HG03135 (cell line): Measurements from ENCODE around the gene DSC2.
"Not testable (repeated sequence)": the region's sequence is repeated elsewhere in the genome, so short reads cannot be mapped to it uniquely, and the experiment has no call there.

Experiments used
- ATAC-seq: cut with Tn5 transposase; IDR thresholded peaks from one replicate; pipeline ENCODE4 v1.9.1; 2021; ENCODE audit warnings: mild to moderate bottlenecking, moderate library complexity; ENCODE audit not compliant: unreplicated experiment

DSC2 gene

DNA sequence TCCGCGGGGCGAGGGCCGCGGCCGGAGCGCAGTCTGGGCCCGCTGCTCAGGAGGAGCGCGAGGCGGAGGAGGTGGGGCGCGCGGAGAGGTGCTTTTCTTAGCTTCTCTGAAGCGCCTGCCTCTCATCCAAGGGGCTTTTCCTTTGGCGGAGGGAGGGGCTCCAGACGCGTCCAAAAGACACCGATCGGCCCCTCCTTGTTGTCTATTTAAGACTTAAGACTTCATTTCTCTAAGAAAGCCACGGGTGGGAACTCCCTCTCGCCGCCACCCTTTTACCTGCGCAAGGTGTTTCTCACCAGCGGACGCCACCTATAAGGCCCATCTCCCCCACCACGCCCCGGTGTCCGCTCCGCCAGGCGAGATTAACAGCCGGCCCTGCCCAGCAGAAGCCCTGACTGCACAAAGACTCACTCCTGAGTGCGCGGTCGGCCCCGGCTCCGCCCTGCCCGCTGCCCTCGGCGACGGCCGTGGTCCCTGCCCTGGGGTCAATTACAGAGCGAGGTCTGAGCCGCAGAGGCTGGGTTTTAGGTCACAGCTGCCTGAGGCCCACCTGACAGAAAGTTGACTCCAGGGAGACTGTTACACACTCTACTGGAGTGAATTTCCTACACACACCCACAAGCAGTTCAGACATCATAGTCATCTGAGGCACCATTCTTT lies at the start of gene DSC2:
DSC2 (minus strand) TSS at position 397 of the 660 bp plus-strand sequence. CDS start 450 bp downstream, outside the sequence.
- no peak for ATAC-seq

DNA sequence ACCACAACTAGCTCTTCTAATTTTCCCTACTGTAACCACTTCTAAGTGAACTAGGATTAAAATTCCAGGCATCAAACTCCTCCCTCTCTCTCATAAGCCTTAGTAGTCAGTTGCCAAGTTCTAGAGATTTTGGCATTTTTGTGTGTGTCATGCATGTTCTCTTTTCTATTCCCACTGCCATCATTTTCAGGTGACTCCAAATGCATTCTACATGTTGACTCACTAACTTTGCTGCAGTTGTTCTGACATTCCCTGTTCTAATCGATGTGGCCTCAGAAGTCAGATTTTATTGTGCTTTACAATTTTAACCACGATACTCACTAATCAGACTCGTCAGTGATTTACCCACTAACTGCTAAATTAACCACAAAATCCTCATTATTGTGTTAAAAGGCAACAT lies 47.1 kb upstream of the DSC2 start:
- no peak for ATAC-seq

DNA sequence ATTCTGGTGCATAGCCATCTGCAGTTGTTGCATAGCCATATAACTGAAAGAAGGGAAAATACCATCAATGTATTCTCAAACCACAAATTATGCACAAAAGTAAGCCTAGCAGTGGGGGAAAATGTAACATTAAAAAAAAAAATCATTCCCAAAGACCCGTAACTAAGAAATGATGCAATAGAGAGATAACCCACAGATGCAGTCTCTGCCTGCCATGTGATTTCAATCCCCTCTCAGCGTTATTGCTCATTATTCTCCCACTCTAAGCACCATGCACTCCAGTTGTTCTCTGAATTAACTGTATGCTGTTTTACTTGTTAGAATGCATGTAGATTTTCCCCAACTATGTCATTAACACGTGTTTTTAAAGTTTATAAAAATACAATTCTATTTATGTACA lies 46.4 kb upstream of the DSC2 start:
- ATAC-seq = no peak

GRCh38 chr18:31146809-31147208 lies 44.6 kb upstream of the DSC2 start:
- no peak for ATAC-seq

GRCh38 chr18:31143025-31143424 lies 40.8 kb upstream of the DSC2 start:
- no peak for ATAC-seq

GRCh38 chr18:31138709-31139108 lies 36.5 kb upstream of the DSC2 start:
- ATAC-seq = no peak

GRCh38 chr18:31134988-31135529 lies 32.8 kb upstream of the DSC2 start:
- no peak for ATAC-seq

DNA sequence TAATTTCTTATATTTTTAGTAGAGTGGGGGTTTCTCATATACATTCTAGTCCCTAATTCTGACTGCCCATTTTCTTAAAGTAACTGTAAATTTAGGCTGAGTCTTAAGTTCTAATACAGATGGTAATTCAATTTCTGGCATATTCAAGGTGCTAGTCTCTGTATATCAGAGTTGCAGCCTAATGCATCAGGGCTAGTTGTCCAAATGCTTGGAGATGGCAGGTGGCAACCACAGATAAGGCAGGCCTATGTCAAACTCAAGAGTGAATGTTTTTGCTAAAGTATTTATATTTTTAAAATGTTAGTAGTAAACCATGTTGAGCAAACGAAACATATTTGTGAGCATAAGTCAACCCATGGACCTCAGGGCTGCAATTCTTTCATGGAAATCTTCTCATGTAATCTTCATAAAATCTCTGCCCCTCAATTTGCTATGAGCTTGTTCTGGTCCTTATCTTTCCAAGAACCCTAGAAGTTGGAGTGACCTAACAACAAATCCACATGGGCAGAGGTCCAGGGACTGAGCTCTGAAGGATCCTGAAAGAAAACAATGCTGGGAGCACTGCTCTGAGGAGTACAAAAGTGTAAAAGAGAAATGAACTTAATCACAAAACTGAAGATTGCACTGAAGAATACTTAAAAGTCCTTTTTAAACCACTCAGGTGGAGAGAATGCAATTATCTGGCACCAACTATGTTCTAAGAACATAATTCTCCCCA lies 27.3 kb upstream of the DSC2 start:
- no peak for ATAC-seq

DNA sequence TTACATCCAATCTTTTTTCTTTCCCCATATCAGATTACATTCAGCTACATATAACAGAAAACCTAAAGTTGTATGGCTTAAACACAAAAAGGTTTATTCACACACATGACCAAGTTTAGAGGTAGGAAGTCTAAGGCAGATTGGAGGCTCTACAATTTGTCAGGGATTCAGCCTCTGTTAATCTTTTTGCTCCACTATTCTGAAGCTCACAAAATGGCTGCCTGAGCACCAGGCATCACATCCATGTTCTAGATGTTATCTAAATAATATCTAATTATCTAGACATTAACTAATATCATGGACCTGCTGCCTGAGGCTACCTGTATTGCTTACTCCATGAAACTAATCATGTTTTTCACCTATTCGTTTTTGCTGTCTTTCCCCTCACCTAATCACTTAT lies 23.7 kb upstream of the DSC2 start:
- ATAC-seq = no peak

GRCh38 chr18:31123125-31123524 lies 20.9 kb upstream of the DSC2 start:
- ATAC-seq = not testable (repeated sequence)

DNA sequence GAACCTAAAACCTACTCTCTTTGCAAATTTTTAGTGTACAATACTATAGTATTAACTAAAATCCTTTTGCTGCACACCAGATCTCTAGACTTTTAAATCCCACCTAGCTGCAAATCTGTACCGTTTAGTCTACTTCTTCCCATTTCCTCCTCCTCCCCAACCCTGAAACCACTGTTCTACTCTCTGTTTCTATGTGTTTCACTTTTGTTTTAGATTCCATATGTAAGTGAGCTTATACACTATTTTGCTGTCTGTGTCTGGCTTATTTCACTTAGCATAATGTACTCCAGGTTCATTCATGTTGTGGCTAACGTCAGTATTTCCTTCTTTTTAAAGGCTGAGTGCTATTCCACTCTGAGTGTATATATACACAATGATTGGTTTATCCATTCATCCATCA lies 18.4 kb upstream of the DSC2 start:
- ATAC-seq = no peak

- no peak for ATAC-seq
These were observed 14.8 kb upstream of the DSC2 start for GRCh38 chr18:31116853-31117595.

- ATAC-seq = no peak
These were observed 10.6 kb upstream of the DSC2 start for GRCh38 chr18:31112804-31113203.

- no peak for ATAC-seq
These were observed 3.5 kb upstream of the DSC2 start for GRCh38 chr18:31105733-31106132.

- no peak for ATAC-seq
These were observed 2.2 kb upstream of the DSC2 start for GRCh38 chr18:31104444-31104843.

DNA sequence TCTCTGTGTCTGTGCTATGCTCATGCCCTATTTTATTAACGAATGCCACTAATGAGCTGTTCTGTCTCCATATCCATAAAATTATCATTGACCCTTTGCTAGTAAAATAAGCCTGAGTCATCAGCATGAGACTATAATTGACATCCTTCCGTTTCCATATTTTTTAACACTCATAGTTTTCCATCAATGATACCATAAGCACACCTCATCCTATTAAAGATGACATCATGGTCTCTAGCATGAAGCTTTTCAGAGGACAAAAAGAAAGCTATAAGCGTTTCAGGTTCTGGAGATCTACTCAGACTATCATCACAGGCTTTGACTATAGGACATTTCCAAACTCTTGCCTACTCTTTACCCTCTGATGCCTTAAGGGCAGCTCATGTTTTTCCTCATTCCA lies 1.2 kb upstream of the DSC2 start:
- no peak for ATAC-seq

DNA sequence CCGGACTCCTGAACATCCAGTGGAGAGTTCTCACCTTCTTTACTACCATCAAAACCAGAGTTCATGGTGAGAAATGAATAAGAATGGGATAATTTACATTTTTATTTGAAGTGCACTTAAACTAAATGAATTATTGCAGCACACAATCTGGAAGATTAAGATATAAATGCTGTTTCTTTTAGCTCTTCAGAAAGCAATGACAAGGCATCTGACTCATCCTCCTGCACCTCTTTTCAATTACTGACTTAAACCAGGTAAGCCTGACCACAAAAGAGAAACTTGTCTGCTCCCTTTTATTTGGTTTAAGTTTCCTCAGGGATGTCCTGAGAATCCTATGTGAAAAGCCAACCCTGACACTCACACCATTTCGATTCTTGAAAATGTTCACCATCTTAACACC lies 720 bp upstream of the DSC2 start:
- ATAC-seq = no peak

DNA sequence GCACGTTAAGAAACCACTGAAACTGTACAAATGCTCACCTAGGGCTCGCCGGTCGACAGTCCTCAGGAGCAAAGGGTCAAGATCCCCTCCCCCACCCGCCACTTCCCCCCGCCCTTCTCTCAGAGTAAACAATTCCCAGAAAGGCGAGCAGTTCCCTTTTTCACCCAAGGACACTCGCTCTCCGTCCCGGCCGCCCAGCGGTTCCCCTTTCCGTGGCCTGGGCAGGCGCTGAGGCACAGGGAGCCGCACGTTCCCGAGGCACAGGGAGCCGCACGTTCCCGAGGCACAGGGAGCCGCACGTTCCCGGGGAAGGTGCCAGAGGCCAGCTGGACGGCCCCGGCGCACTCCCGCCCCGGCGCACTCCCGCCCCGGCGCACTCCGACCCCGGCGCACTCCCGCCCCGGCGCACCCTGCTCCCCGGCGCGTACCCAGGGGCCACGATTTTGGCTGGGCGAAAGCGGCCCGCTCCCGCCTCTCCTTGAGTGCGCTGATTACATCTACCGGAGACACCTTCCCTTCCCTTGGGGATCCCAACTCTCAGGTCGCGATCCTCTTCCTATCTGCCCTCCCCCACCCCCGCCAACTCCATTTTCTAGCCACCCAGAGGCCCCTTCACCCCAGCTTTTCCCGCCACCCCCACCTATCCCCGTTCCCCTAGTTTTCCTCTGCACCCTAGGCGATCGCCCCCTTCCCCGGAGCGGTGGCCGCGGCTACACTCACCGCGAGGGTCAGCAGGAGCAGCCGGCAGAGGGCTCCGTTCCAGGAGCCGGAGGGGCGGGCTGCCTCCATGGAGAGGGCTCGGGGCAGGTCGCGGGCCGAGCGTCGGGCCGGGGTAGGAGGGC lies 817 bp downstream of the DSC2 start:
- no peak for ATAC-seq

DNA sequence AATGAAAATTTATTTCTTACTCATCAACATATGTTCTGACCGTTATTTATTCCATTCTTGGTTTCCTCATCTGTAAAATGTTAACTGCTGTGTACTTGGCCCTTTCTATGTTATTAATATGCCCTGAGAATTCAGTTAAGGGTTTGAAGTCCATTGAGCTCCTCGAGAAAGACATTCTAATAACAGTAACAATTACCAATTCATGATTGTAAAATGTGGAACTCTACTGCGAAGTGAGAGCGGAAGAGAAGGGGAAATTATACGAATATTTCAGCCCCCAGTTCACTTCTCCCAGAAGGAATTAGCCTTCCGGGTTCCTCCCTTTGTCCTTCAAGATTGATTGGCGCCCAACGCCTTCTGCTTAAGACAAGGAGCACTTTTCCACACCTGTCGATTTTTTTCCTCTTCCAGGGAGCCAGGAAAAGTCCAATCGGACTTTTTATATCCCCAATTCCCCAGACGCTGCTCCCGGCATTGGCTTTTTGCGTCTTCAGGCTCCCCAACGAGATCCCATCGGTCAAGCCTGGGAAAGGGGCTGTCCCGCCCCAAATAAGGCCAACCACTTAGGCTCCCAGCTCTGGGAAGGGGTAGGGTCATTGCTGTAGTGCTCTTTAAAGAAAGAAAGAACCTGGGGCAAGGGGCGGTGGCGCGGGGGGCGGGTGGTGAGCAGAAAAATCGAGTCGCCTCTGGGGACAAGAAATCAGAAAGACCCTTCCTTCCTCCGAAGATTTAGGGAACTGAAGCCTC lies 1.6 kb downstream of the DSC2 start:
- ATAC-seq = no peak
